WERI-Rb-1 (cell line): ENCODE results near the gene CALML3.

Experiments
- DNase-seq: peaks from one replicate; pipeline ENCODE4 v3.0.0-alpha.2; 2020
- H3K27ac ChIP-seq: fragments of 250-450 bp; sonication (Bioruptor Pico); 2 replicates; pipeline ENCODE4 v1.5.1; 2020; ENCODE audit warnings: mild to moderate bottlenecking, moderate library complexity
- H3K27me3 ChIP-seq: fragments of 250-450 bp; sonication (Bioruptor Pico); 2 replicates; pipeline ENCODE4 v1.5.1; 2021; ENCODE audit warnings: mild to moderate bottlenecking, low read depth, moderate library complexity; ENCODE audit not compliant: insufficient read depth, severe bottlenecking
- H3K36me3 ChIP-seq: fragments of 250-450 bp; sonication (Bioruptor Pico); 2 replicates; pipeline ENCODE4 v1.5.1; 2020; ENCODE audit warnings: mild to moderate bottlenecking, moderate library complexity
- H3K4me3 ChIP-seq: 2 replicates; pipeline ENCODE4 v1.5.1; 2011; ENCODE audit warnings: low read depth, mild to moderate bottlenecking, control low read depth, low read length
- H3K9me3 ChIP-seq: fragments of 250-450 bp; sonication (Bioruptor Pico); 2 replicates; pipeline ENCODE4 v1.5.1; 2021; ENCODE audit warnings: mild to moderate bottlenecking, moderate library complexity; ENCODE audit not compliant: severe bottlenecking
- CTCF ChIP-seq: IDR thresholded peaks from 2 replicates; pipeline ENCODE4 v1.5.1; 2011; ENCODE audit warnings: low read depth, mild to moderate bottlenecking, control low read depth, inconsistent platforms, low read length

CALML3 gene

DNA sequence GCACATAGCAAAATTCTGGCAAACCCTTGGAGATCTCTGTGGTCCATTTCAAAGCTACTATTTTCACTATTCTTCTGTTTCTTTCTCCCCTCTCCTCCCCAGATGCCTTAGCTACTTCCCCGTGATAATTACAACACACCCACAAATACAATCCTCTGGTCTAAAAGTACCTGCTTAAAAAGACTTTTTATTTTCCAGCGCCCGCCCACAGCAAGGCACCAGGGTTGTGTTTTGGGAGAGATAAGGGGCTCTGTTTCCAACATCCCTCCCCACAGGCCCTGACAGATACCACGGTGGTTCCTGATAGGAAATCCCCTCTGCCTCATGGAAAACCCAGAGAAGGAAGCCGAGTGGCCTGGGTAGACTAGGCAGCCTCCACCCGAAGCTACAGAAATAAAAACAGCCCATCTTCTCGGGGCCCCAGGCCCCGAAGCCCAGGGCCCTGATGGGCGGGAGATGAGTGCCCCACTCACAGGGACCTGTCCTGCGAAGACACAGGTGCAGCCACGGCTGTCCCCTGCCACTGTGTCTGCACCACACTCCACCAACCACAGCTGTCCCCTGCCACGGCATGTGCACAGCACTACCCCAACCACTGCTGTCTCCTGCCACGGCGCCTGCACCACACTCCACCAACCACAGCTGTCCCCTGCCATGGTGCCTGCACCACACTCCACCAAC lies 45.1 kb upstream of the CALML3 start:
- Histone ChIP-seq H3K27me3 (no peaks in the 10 kb centered on the region), H3K27ac (no peak overlapping the region), H3K9me3 (no peaks in the 10 kb centered on the region), H3K4me3 (no peak overlapping the region), H3K36me3 (no peaks in the 10 kb centered on the region)
- no peak for TF ChIP-seq CTCF
- no peak for DNase-seq

DNA sequence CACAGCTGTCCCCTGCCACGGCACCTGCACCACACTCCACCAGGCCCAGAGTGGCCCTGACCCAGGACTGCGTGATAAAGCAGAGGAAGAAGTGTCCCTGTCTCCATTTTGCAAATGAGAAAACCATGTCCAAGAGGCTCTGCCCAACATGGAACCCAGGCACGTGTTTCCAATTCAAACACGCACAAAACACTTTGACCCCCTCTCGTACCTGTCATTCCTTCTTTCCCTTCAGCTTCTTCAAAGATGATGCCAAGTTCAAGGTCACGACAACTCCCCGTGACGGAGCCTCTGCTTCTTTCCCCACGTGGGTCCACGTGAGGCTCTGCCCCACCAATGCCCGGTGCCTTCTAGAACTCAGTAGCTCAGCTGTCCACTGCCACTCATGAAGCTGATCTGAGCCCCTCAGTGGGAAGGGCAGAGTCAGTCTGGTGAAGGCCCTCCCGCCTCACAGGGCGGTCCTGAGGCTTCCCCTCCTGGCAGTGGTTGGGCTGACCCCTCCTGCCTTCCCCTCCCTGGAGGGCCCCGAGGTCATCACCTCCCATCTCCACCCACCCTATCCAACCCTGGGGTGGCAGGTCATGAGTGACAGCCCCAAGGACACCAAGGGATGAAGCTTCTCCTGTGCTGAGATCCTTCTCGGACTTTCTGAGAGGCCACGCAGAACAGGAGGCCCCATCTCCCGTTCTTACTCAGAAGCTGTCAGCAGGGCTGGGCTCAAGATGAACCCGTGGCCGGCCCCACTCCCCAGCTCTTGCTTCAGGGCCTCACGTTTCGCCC lies 44.4 kb upstream of the CALML3 start:
- Histone ChIP-seq H3K36me3 (no peaks in the 10 kb centered on the region), H3K4me3 (no peak overlapping the region), H3K27me3 (no peaks in the 10 kb centered on the region), H3K27ac (no peak overlapping the region), H3K9me3 (no peaks in the 10 kb centered on the region)
- TF ChIP-seq CTCF: no peak
- no peak for DNase-seq

GRCh38 chr10:5481121-5481520 lies 43.6 kb upstream of the CALML3 start:
- DNase-seq: no peak
- Histone ChIP-seq H3K36me3 (no peaks in the 10 kb centered on the region), H3K27ac (no peak overlapping the region), H3K27me3 (no peaks in the 10 kb centered on the region), H3K4me3 (no peak overlapping the region), H3K9me3 (no peaks in the 10 kb centered on the region)
- TF ChIP-seq CTCF: no peak

GRCh38 chr10:5482016-5482415 lies 42.7 kb upstream of the CALML3 start:
- H3K4me3 ChIP-seq: no peak overlapping the region
- H3K9me3 ChIP-seq: no peaks in the 10 kb centered on the region
- no peaks in the 10 kb centered on the region for H3K36me3 ChIP-seq
- DNase-seq: no peak
- H3K27me3 ChIP-seq: no peaks in the 10 kb centered on the region
- TF ChIP-seq CTCF: no peak
- H3K27ac ChIP-seq: no peak overlapping the region

DNA sequence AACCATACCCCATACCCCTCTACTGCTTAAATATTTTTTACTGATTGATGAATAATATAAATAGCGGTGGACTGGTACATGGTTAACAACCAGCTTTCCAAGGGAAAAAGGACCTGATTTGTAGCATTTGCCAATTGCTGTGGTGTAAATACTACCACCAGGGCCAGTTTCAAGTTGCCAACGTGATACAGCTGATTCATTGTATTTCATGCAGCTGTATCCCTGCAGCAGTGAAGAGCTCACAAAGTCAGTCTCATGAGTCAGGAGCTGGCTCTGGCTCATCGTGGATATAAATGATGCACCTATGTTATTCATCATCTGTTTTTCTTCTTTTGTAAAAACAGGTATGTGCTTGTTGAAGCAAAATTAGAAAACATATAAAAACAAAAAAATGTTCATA lies 40.6 kb upstream of the CALML3 start:
- no peak for DNase-seq
- H3K27ac ChIP-seq: no peak overlapping the region

More for the DNA sequence above, 40.6 kb upstream of the CALML3 start:
- Histone ChIP-seq H3K27me3 (no peaks in the 10 kb centered on the region), H3K9me3 (no peaks in the 10 kb centered on the region), H3K4me3 (no peak overlapping the region), H3K36me3 (no peaks in the 10 kb centered on the region)
- no peak for TF ChIP-seq CTCF
